ENCODE measurements around the gene ZNF3. TPM values are rescaled to one million over a fixed set of nuclear protein-coding genes. Genes with fewer than 3 reads are reported as not detected.

ZNF3 gene
- total and polyA plus RNA-seq, 9 of the 15 experiments (the other 6 are each of a cell fraction or from before 2014, with no cell fraction given): 30.0 to 64.9 (median 51.5) TPM

- FAIRE-seq (no peak), ATAC-seq (no peak), DNase-seq (ENCODE audit: extremely low read depth in 1 of 4, low spot score in 3 of 4) (peak in 3 of 4 experiments; percentile 21 to 71 (median 61))
- Histone ChIP-seq H3K9ac (ENCODE audit: insufficient read depth in 1 of 2, low read depth in 2 of 2, low read length in 2 of 2) (peak overlapping the region in 1 of 2 experiments; percentile 85; a peak in 2 of 4 replicates), H3K36me3 (ENCODE audit: control insufficient read depth, insufficient read depth, low read length) (no peaks in the 10 kb centered on the region; the same call in 2 of the 3 replicates), H3K4me1 (replicated peaks in 1 of 2; ENCODE audit: control insufficient read depth in 2 of 2, insufficient read depth in 2 of 2, low read length in 2 of 2) (peaks cover 35 to 69% of the 10 kb centered on the region in 2 experiments), H2AFZ (ENCODE audit: low read depth, low read length) (peak overlapping the region; percentile 71), H3K4me3 (no peak overlapping the region), H4K20me1 (replicated peaks; ENCODE audit: control insufficient read depth, insufficient read depth, low read length) (0 out of 2 replicates have a peak, but pooled peaks cover 4% of the 10 kb centered on the region), H3K4me2 (ENCODE audit: insufficient read depth, low read length) (peak overlapping the region; percentile 36), H3K9me1 (ENCODE audit: control insufficient read depth, insufficient read depth, low read length) (no peaks in the 10 kb centered on the region), H3K27me3 (ENCODE audit: control insufficient read depth in 2 of 2, insufficient read depth in 2 of 2, low read length in 2 of 2) (no peaks in the 10 kb centered on the region), H3K9me3 (replicated peaks; ENCODE audit: control insufficient read depth, insufficient read depth, low read depth, low read length) (no peaks in the 10 kb centered on the region), H3K27ac (ENCODE audit: extremely low read depth, low read depth, low read length) (peak overlapping the region; percentile 65), H3K79me2 (ENCODE audit: control insufficient read depth, insufficient read depth, low read length) (peaks cover 36% of the 10 kb centered on the region)
- WGBS (ENCODE audit: insufficient coverage, low coverage, missing lambda C conversion rate): 64% methylated on average over 1 of the region's 1 CpG
- POLR2A ChIA-PET: interaction anchor here (0.6 to 5.7 kb wide), 5 partner anchors 19 to 618 kb away, joined by 3 to 45 read pairs (median 3); partner anchors contain the start of genes AP4M1, MCM7 and ZNF3
- CTCF ChIA-PET (ENCODE audit: low intra/inter-chr PET ratio): no interaction called here
- in situ Hi-C loops (cut with MboI): no loop called here
- intact Hi-C loops (cut with micrococcal nuclease): no loop called here
- no TSS peak for BruUV-seq (replicated peaks)
- 0 out of 2 replicates have a peak, but pooled peaks have one; percentile 23 for TF ChIP-seq ZNF592 (IDR thresholded peaks at IDR 0.05)
- peak in 1 of 3 experiments; percentile 49 for TF ChIP-seq YY1 (IDR thresholded peaks at IDR 0.05; ENCODE audit: borderline replicate concordance in 1 of 3, control insufficient read depth in 1 of 3, extremely low read depth in 1 of 3, insufficient read depth in 3 of 3, insufficient read length in 1 of 3, insufficient replicate concordance in 2 of 3, low read depth in 1 of 3, low read length in 2 of 3)
- no peak for TF ChIP-seq MYC (IDR thresholded peaks at IDR 0.05; ENCODE audit: low read depth, low read length)
- no peak for TF ChIP-seq MYC (CRISPR knock-in tag; IDR thresholded peaks at IDR 0.05; ENCODE audit: borderline replicate concordance, low read depth)
- TF ChIP-seq TEAD4 (IDR thresholded peaks at IDR 0.05; ENCODE audit: low read length): peak; percentile 34; the same call in 1 of the 2 replicates
- no peak for TF ChIP-seq TEAD4 (CRISPR knock-in tag; IDR thresholded peaks at IDR 0.05; ENCODE audit: borderline replicate concordance)
- TF ChIP-seq ZBTB7A (IDR thresholded peaks at IDR 0.05; ENCODE audit: borderline replicate concordance, control insufficient read depth, low read depth, low read length): peak; percentile 37; the same call in 1 of the 2 replicates
- no peak for TF ChIP-seq KDM1A (IDR thresholded peaks at IDR 0.05)
- 0 out of 2 replicates have a peak, but pooled peaks have one; percentile 37 for TF ChIP-seq CTBP1 (IDR thresholded peaks at IDR 0.05; ENCODE audit: borderline replicate concordance)
- no peak for TF ChIP-seq NBN (IDR thresholded peaks at IDR 0.05; ENCODE audit: low read depth)
- peak; percentile 46; the same call in 1 of the 2 replicates for TF ChIP-seq ZBTB2 (IDR thresholded peaks at IDR 0.05)
- peak; percentile 31; the same call in 1 of the 2 replicates for TF ChIP-seq DPF2 (IDR thresholded peaks at IDR 0.05)
- TF ChIP-seq RCOR1 (IDR thresholded peaks at IDR 0.05; ENCODE audit: borderline replicate concordance in 1 of 2, low read depth in 2 of 2, low read length in 2 of 2): peak in 1 of 2 experiments; percentile 24; a peak in 1 of 4 replicates
- no peak for TF ChIP-seq ILK (tag; IDR thresholded peaks at IDR 0.05; ENCODE audit: borderline replicate concordance, low read depth)
- TF ChIP-seq ZNF121 (CRISPR knock-in tag; conservative IDR thresholded peaks at IDR 0.05): no peak
- TF ChIP-seq NFIC (IDR thresholded peaks at IDR 0.05): peak; percentile 92
- no peak for TF ChIP-seq E2F3 (CRISPR knock-in tag; IDR thresholded peaks at IDR 0.05)
These were observed 41.0 kb upstream of the ZNF3 start for GRCh38 chr7:100122568-100122967.
